ENCODE data around the gene HIVEP2. TPM values are rescaled to one million over a fixed set of nuclear protein-coding genes. Genes with fewer than 3 reads are reported as not detected.

Gene HIVEP2
- total RNA-seq, 1 experiment from 2014 or later: 10.3 TPM

GRCh38 chr6:142796571-142796970, 148.4 kb downstream of the HIVEP2 start:
- H3K27me3 ChIP-seq (ENCODE audit: control insufficient read depth, insufficient read depth, low read length): no peaks in the 10 kb centered on the region
- no peak overlapping the region for H3K27ac ChIP-seq (ENCODE audit: low read length)
- no peaks in the 10 kb centered on the region for H3K4me1 ChIP-seq (ENCODE audit: control insufficient read depth, insufficient read depth, low read length)
- no peaks in the 10 kb centered on the region for H3K9me3 ChIP-seq (ENCODE audit: control insufficient read depth, insufficient read depth, low read depth, low read length)
- DNase-seq (ENCODE audit: low read depth, low spot score): no peak
- POLR2A ChIA-PET: no interaction called here
- intact Hi-C loops (cut with micrococcal nuclease; ENCODE audit: unreplicated experiment) (no loop called here), in situ Hi-C loops (cut with HindIII; ENCODE audit: low pct_unique_long_range_greater_than_20kb, low sequenced_read_pairs) (no loop called here)
- TF ChIP-seq TCF7L2 (IDR thresholded peaks at IDR 0.05; ENCODE audit: low read depth, low read length) (no peak), CTCF (IDR thresholded peaks at IDR 0.05) (no peak), SIN3A (IDR thresholded peaks at IDR 0.05; ENCODE audit: borderline replicate concordance, insufficient read depth, low read depth, low read length) (no peak), POLR2AphosphoS5 (IDR thresholded peaks at IDR 0.05; ENCODE audit: low read depth, low read length) (no peak), REST (IDR thresholded peaks at IDR 0.05; ENCODE audit: insufficient read depth in 1 of 2, low read depth in 2 of 2, low read length in 1 of 2) (no peak)
- no TSS peak for BruUV-seq (replicated peaks)
- CTCF ChIA-PET: no interaction called here
- ATAC-seq: no peak
- no peak overlapping the region for H3K4me3 ChIP-seq (ENCODE audit: low read depth in 2 of 2, low read length in 2 of 2)
- H3K36me3 ChIP-seq (ENCODE audit: control insufficient read depth, insufficient read depth, low read length): no peaks in the 10 kb centered on the region

- H3K27me3 ChIP-seq (ENCODE audit: control insufficient read depth, insufficient read depth, low read length): no peaks in the 10 kb centered on the region
- H3K9me3 ChIP-seq (ENCODE audit: control insufficient read depth, insufficient read depth, low read depth, low read length): no peaks in the 10 kb centered on the region
- in situ Hi-C loops (cut with HindIII; ENCODE audit: low pct_unique_long_range_greater_than_20kb, low sequenced_read_pairs) (no loop called here), intact Hi-C loops (cut with micrococcal nuclease; ENCODE audit: unreplicated experiment) (no loop called here)
- POLR2A ChIA-PET: no interaction called here
- H3K4me1 ChIP-seq (ENCODE audit: control insufficient read depth, insufficient read depth, low read length): no peaks in the 10 kb centered on the region
- ATAC-seq: no peak
- DNase-seq (ENCODE audit: low read depth, low spot score): no peak
- BruUV-seq (replicated peaks): no TSS peak
- H3K36me3 ChIP-seq (ENCODE audit: control insufficient read depth, insufficient read depth, low read length): no peaks in the 10 kb centered on the region
- CTCF ChIA-PET: no interaction called here
- no peak overlapping the region for H3K27ac ChIP-seq (ENCODE audit: low read length)
- TF ChIP-seq TCF7L2 (IDR thresholded peaks at IDR 0.05; ENCODE audit: low read depth, low read length) (no peak), POLR2AphosphoS5 (IDR thresholded peaks at IDR 0.05; ENCODE audit: low read depth, low read length) (no peak), SIN3A (IDR thresholded peaks at IDR 0.05; ENCODE audit: borderline replicate concordance, insufficient read depth, low read depth, low read length) (no peak), CTCF (IDR thresholded peaks at IDR 0.05) (no peak), REST (IDR thresholded peaks at IDR 0.05; ENCODE audit: insufficient read depth in 1 of 2, low read depth in 2 of 2, low read length in 1 of 2) (no peak)
- H3K4me3 ChIP-seq (ENCODE audit: low read depth in 2 of 2, low read length in 2 of 2): no peak overlapping the region
Measured at GRCh38 chr6:142796024-142796423, 149.0 kb downstream of the HIVEP2 start.

Measured in Panc1 (cell line).